ENCODE data around the gene TMEM88.

DNA sequence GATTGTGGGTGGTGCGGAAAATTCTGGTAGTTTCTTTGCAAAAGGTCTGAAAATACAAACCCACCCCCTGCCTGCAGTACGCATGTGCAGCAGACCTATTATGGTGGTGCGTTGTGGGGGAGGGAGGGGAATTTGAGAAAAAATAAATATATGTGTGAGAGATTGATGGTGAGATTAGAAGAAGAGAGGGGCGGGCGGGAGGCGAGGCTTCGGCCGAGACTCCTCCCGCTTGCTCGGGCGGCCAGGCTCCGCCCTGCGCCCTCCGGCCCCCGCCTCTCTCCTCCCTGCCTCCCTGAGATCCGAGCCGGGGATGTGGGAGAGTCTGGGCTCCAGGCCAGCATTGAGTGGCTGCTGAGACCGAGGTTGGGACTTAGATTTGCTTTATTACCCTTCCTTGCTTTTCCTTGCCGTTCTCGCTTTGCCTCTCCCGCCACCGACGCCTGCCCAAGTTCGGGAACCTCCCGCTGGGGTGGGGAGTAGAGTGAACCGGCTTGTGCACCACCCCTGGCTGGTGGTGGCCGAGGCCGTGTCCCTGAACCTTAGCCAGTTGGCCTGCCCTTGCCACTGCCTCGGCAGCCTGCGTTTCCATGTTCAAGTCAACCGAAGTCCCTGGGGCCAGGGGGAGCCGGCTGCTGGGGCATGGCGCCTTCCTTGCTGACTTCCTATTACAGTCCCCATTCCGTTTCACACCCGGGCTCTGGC is 32.8 kb downstream of the TMEM88 start:
- TF ChIP-seq POLR2AphosphoS5 (IDR thresholded peaks at IDR 0.05) (peak; percentile 39 to 50), EP300 (IDR thresholded peaks at IDR 0.05) (no peak)

All from upper lobe of left lung (tissue), 4 donors.